MM.1S (cell line): Measurements from ENCODE around the gene PEAK1.
"Not testable (repeated sequence)": the region's sequence is repeated elsewhere in the genome, so short reads cannot be mapped to it uniquely, and the experiment has no call there.

ENCODE experiments used
- DNase-seq: peaks from one replicate; pipeline ENCODE4 v3.0.0-alpha.2; 2015
- H2AFZ ChIP-seq: fragments of 300-600 bp; sonication (generic); 2 replicates; pipeline ENCODE4 v1.6.0; 2016; ENCODE audit warnings: antibody characterized with exemption, low read length
- H3F3A ChIP-seq: fragments of 300-600 bp; sonication (generic); 2 replicates; pipeline ENCODE4 v1.6.1; 2016; ENCODE audit warnings: mild to moderate bottlenecking, antibody characterized with exemption, low read length, moderate library complexity, mixed read lengths; ENCODE audit not compliant: insufficient read depth
- H3K27ac ChIP-seq: fragments of 300-600 bp; sonication (generic); 2 replicates; pipeline ENCODE4 v1.5.1; 2016; ENCODE audit warnings: mild to moderate bottlenecking, low read length
- H3K27me3 ChIP-seq: fragments of 300-600 bp; sonication (generic); replicated peaks from 2 replicates; pipeline ENCODE4 v1.6.0; 2016; ENCODE audit warnings: low read length; ENCODE audit not compliant: insufficient read depth
- H3K36me3 ChIP-seq: fragments of 300-600 bp; sonication (generic); replicated peaks from 2 replicates; pipeline ENCODE4 v1.6.1; 2016; ENCODE audit warnings: mild to moderate bottlenecking, low read length, mixed read lengths; ENCODE audit not compliant: insufficient read depth
- H3K4me1 ChIP-seq: fragments of 300-600 bp; sonication (generic); 2 replicates; pipeline ENCODE4 v1.6.1; 2016; ENCODE audit warnings: low read length, mixed read lengths
- H3K4me2 ChIP-seq: fragments of 300-600 bp; sonication (generic); 2 replicates; pipeline ENCODE4 v1.6.0; 2016; ENCODE audit warnings: low read depth, low read length
- H3K4me3 ChIP-seq: fragments of 300-600 bp; sonication (generic); 2 replicates; pipeline ENCODE4 v1.5.1; 2016; ENCODE audit warnings: low read length, mixed read lengths
- H3K79me2 ChIP-seq: fragments of 300-600 bp; sonication (generic); 2 replicates; pipeline ENCODE4 v1.6.1; 2016; ENCODE audit warnings: mixed run types, low read length, mixed read lengths
- H3K9ac ChIP-seq: fragments of 300-600 bp; sonication (generic); 2 replicates; pipeline ENCODE4 v1.6.1; 2016; ENCODE audit warnings: low read length, mixed read lengths
- H3K9me2 ChIP-seq: fragments of 300-600 bp; sonication (generic); replicated peaks from 2 replicates; pipeline ENCODE4 v1.6.1; 2016; ENCODE audit warnings: mild to moderate bottlenecking, low read length, mixed read lengths; ENCODE audit not compliant: insufficient read depth
- H3K9me3 ChIP-seq: fragments of 300-600 bp; sonication (generic); replicated peaks from 2 replicates; pipeline ENCODE4 v1.6.1; 2016; ENCODE audit warnings: mild to moderate bottlenecking, low read length, mixed read lengths; ENCODE audit not compliant: insufficient read depth
- H4K20me1 ChIP-seq: fragments of 300-600 bp; sonication (generic); 2 replicates; pipeline ENCODE4 v1.6.1; 2016; ENCODE audit warnings: mild to moderate bottlenecking, low read length, moderate library complexity, mixed read lengths; ENCODE audit not compliant: insufficient read depth
- CTCF ChIP-seq: fragments of 300-600 bp; sonication (generic); IDR thresholded peaks from 2 replicates; pipeline ENCODE4 v1.5.1; 2016; ENCODE audit warnings: antibody characterized with exemption, low read length, mixed read lengths
- EZH2 ChIP-seq: fragments of 300-600 bp; sonication (generic); optimal IDR thresholded peaks from 2 replicates; pipeline ENCODE3; 2017; ENCODE audit warnings: low read depth, mild to moderate bottlenecking, antibody characterized with exemption, low read length, mixed read lengths
- EZH2phosphoT487 ChIP-seq: fragments of 300-600 bp; sonication (generic); IDR thresholded peaks from 2 replicates; pipeline ENCODE4 v1.6.1; 2018; ENCODE audit warnings: antibody characterized with exemption, low read length

PEAK1 gene

GRCh38 chr15:77409259-77410156 lies 10.4 kb downstream of the PEAK1 start:
- no peaks in the 10 kb centered on the region for H3K9me2 ChIP-seq
- peak overlapping the region; percentile 33 for H3K4me2 ChIP-seq
- TF ChIP-seq EZH2phosphoT487 (no peak), EZH2 (no peak), CTCF (no peak)
- no peaks in the 10 kb centered on the region for H4K20me1 ChIP-seq
- peaks cover 19% of the 10 kb centered on the region for H3F3A ChIP-seq
- peaks cover 22% of the 10 kb centered on the region for H3K4me1 ChIP-seq
- H3K79me2 ChIP-seq = peaks cover 89% of the 10 kb centered on the region
- peak overlapping the region; percentile 88; the same call in 1 of the 2 replicates for H3K27ac ChIP-seq
- H3K27me3 ChIP-seq = no peaks in the 10 kb centered on the region
- H3K4me3 ChIP-seq = peak overlapping the region; percentile 47
- H3K9ac ChIP-seq = peak overlapping the region; percentile 61; the same call in 1 of the 2 replicates
- peak; percentile 90 for DNase-seq
- no peak overlapping the region for H2AFZ ChIP-seq
- H3K36me3 ChIP-seq = no peaks in the 10 kb centered on the region
- no peaks in the 10 kb centered on the region for H3K9me3 ChIP-seq

- Histone ChIP-seq H3K4me1 (peaks cover 22% of the 10 kb centered on the region), H3K9me3 (no peaks in the 10 kb centered on the region), H3K9me2 (no peaks in the 10 kb centered on the region), H4K20me1 (no peaks in the 10 kb centered on the region), H3F3A (peaks cover 19% of the 10 kb centered on the region), H3K27me3 (no peaks in the 10 kb centered on the region), H3K27ac (no peak overlapping the region), H3K4me2 (no peak overlapping the region), H3K79me2 (peaks cover 88% of the 10 kb centered on the region), H2AFZ (no peak overlapping the region), H3K9ac (no peak overlapping the region), H3K4me3 (no peak overlapping the region), H3K36me3 (no peaks in the 10 kb centered on the region)
- DNase-seq = no peak
- TF ChIP-seq CTCF (no peak), EZH2phosphoT487 (no peak)
These were observed 13.1 kb downstream of the PEAK1 start for GRCh38 chr15:77406846-77407245.

- not testable (repeated sequence) for H2AFZ ChIP-seq, H4K20me1 ChIP-seq, H3K4me3 ChIP-seq, H3K9me3 ChIP-seq, H3K36me3 ChIP-seq, H3K27ac ChIP-seq, DNase-seq, H3K27me3 ChIP-seq, H3K9me2 ChIP-seq, H3K9ac ChIP-seq
- Histone ChIP-seq H3K4me1 (peaks cover 22% of the 10 kb centered on the region), H3K4me2 (peak overlapping the region; percentile 11; the same call in 1 of the 2 replicates), H3K79me2 (peaks cover 87% of the 10 kb centered on the region), H3F3A (peaks cover 19% of the 10 kb centered on the region)
These were observed 13.6 kb downstream of the PEAK1 start for GRCh38 chr15:77406173-77406759.
